HG03108 (cell line): ENCODE measurements around the gene AHCYL1.

Experiments
- ATAC-seq: cut with Tn5 transposase; IDR thresholded peaks from one replicate; pipeline ENCODE4 v1.9.1; 2021; ENCODE audit warnings: moderate library complexity; ENCODE audit not compliant: unreplicated experiment

The AHCYL1 gene

GRCh38 chr1:110059133-110059863 lies 74.7 kb downstream of the AHCYL1 start:
- no peak for ATAC-seq

DNA sequence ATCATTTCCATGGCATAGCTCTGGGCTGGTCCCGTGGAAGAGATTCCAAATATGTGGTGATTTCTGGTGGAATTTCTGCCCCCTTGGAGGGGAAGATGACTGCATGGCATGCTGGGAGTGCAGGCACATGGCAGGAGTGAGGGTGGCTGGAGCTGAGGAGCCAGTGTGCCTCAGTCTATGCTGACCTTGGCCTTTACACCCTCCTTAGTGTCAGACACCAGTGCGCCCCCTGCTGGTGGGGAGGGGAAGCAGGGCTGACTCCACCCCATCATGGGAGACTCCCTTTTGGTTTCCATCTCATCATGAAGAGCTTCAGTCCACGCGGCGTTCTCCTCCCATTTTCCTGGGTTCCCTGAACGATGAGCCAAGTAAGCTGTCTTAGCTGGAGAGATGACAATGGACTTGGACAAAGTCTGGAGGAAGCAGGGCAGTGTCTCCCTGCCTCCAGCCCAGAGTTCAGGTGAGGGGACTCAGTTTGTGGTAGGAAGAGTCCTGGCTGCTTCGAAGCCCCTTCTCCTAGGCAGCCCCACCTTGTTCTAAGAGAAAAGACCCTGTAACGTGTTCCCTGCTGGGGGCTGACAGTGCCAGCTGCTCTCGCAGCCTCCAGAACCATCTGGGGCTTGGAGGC lies 75.6 kb downstream of the AHCYL1 start:
- ATAC-seq: no peak

DNA sequence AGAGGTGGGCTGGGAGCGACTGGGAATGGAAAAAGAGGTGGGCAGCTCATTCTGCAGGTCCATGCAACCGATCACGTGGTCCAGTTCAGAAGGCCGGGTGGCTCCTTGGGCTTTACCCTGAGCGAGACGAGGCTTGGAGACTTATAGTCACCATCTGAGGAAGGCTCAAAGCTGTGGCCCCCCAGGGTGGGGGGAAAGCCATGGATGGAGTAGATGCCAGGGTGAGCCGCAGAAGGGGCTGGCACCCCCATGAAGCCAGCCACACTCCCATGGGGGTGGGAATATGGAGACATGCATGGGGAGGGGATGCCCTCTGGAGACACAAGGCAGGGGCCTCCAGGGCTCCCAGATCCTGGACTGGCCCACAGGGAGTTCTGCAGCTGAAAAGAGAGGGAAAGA lies 76.1 kb downstream of the AHCYL1 start:
- no peak for ATAC-seq

DNA sequence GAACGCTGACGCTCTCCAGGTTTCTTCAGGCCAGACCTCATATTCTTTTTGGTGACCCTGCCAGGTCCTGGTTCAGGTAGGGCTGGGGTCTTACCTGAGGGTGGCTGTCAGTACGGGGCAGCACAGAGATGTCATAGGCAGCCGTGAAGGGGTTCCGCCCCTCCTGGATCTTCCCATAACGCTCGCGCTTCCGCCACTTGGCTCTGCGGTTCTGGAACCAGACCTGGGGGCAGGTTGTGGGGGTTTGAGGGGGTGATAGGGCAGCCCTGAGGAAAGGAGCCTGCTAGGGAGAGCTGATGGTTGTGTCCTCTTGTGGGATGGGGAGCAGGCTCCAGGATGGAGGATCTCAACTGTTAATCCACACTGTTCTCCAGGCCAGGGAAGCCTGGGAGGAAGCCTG lies 76.8 kb downstream of the AHCYL1 start:
- no peak for ATAC-seq

DNA sequence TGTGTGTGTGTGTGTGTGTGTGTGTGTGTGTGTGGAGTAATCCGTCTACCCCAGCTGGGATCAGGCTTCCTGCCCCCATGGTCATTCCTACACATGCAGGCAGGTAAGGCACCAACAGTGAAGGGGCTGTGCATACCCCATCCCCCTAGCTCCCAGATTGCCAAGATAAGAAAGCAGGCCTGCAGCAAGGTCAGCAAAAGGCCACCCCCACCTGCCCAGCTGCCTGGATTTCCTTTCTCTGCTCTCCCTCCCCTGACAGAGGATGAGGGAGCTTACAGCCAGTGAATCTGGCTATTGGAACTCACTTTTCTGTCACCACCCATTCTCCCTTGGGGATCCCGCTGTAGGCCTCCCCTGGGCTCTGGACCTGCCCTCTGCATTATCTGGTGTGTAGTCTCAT lies 78.0 kb downstream of the AHCYL1 start:
- ATAC-seq: no peak

- no peak for ATAC-seq
Measured at GRCh38 chr1:110063781-110064180, 79.2 kb downstream of the AHCYL1 start.

GRCh38 chr1:110064576-110065337 lies 80.2 kb downstream of the AHCYL1 start:
- ATAC-seq: no peak

- no peak for ATAC-seq
Measured at GRCh38 chr1:110065841-110066240, 81.3 kb downstream of the AHCYL1 start.

DNA sequence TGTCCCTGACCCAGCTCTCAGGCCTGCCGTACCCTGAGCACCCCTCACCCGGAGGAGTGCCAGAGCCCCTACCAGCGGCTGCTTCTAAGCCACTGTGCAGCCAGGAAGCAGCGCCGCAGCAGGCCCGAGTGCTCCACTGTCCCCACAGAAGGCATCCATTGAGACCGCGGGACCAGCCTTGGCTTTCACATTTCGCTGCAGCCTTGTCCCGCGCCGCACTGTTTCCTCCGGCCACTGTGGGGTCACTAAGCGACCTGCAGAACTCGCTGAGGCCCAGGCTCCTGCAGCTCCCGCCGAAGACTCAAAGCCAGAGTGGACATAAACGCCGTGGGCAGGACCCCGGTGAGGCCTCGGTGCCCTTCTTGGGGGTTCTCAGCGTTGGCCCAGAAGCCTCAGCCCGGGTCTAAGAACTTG lies 82.9 kb downstream of the AHCYL1 start:
- ATAC-seq: no peak

DNA sequence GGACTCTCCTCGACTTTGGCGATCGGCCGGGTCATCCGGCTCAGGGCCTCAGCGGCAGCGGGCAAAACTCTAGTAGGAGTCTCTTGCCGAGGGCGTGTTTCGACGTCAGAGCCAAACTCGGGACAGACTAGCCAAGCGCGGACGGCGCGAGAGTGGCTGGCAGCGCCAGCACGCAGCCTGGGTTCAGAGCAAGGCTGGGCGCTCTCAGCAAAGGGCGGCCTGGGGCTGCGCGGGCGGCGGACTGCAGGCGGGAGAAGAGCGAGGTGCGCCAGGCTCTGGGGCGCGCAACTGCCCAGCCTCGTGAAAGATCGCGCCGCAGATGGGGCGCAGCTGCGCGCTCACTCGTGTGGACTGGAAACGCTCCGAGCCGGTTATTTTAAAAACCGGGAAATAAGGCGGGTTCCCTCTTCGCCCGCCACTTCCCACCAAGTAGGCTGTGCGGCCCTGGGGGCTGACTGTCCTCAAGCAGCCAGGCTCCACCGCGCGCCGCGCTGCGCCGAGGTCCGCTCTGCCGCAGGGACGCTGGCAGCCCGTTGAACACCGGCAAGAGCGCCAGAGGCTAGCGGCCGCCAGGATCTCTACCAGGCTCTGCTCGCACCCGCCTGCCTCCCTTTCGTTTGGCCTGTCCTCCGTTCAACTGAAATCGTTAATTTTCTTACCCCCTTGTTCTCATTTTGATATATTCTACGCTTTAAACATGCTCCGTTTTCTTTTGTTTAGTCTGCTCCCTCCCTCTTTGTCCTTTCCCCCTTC lies 83.5 kb downstream of the AHCYL1 start:
- no peak for ATAC-seq

DNA sequence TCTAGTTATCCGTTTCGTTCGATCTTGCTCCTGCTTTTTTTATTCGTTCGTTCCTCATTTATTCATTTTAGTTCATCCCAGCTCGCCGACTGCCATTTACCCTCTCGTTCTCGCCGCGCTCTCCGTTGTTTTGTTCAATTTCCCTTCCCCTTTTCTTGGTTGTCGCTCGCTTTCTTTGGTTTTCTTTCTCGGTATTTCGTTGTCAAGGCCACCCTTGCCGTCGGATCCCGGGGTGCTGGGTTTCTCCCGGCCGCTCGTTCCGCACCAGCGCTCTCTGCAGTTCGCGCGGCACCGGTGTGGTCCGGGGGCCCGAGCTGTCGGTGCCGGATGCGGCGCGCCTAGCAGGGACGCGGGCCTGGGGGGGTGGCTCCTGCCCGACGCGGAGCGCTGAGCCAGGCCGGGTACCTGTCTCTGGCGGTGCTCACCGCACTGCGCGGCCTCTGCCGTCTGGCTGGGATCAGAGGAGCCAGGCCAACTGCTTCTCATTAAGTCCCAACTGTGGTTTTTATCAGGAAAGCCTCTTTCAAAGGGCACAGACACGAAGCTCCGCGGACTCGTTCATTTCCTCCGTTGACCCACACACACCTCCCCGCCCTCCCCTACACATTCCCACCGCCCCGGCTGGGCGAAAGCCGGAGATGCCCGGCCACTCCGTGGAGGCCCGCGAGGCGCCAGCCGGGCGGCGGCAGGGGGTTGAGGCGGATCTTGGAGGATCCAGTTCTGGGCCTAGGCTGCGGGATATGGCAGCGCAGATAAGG lies 84.3 kb downstream of the AHCYL1 start:
- no peak for ATAC-seq

DNA sequence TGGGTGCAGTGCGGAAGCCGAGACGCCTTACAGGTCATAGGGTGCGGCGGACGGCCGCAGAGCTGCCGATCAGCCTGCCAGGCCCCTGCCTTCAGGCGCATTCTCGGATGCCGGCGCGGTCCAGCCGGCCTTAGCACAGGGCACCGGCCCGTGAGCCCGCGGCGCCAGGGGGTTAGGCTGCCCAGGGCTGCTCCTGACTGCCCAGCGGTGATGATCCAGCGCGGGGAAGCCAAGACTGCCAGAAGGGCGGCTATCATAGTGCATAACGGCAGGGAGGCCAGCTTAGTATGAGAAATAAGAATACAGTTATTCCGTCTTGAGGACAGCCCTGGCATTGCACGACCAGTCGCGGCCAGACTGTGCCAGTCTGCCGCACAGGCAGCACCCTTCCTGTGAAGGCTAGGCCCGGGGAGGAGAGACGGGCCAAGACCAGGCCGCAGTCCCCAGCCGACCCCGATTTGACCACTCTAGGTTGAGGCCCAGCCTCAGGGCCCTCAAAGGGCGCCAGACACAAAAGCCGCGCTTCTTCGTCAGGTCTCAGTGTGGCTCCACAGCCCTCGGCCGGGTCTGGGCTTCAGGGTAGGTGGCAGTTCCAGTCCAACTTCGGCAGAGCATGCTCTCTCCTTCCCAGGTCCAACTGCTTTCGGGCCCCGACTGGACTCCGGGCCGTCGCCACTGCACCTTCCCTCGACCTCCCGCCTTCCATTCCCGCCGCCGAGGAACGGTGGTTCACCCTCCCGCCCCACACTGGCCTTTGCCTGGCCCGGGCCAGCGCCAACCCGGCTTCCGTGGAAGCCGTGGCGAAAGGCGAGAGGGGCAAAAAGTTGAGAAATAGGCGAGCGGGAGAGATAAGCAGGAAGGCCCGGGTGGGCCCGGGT lies 85.1 kb downstream of the AHCYL1 start:
- ATAC-seq: no peak

GRCh38 chr1:110070282-110070669 lies 85.7 kb downstream of the AHCYL1 start:
- ATAC-seq: no peak

DNA sequence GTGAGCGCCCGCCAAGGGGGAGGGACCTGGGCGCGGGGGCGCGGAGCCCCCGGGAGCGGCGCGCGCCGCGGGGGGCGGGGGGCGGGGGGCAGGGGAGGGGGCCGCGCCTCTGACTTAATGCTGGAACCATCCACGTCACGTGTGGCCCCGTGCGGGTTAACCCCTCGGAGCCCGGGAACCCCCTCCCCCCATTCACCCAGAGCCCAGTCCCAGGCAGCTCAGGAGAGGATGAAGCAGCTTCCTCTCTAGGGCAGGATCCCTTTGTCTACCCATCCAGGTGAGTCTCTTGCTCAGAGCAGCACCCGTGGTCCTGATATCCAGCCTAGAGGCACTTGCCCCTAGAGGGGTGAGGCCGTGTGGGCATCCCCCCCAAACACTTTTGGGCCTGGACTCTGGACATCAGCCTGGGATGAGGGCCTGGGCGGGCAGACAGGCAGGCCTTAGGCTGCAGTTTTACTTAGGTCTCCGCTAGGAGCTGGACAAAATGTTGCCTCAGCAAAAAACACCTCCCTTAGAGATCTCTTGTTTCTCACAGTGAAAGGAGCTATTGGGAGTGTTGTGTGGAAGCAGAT lies 86.2 kb downstream of the AHCYL1 start, which contains the start of gene ALX3:
Gene ALX3, minus strand, starts transcription at position 2 of the 572 bp plus-strand sequence. CDS start 60 bp downstream, outside the sequence.
- ATAC-seq: no peak
